ENCODE measurements around the gene MARCHF10.

- TF ChIP-seq CTCF (conservative IDR thresholded peaks at IDR 0.05; ENCODE audit: low read depth, low read length) (no peak), MAZ (IDR thresholded peaks at IDR 0.05; ENCODE audit: borderline replicate concordance, low read depth, low read length) (no peak), POLR2A (IDR thresholded peaks at IDR 0.05; ENCODE audit: low read depth, low read length) (no peak), RAD21 (IDR thresholded peaks at IDR 0.05; ENCODE audit: low read length) (no peak), CEBPB (IDR thresholded peaks at IDR 0.05; ENCODE audit: low read depth, low read length) (no peak), USF2 (IDR thresholded peaks at IDR 0.05; ENCODE audit: low read depth, low read length) (no peak), RCOR1 (IDR thresholded peaks at IDR 0.05; ENCODE audit: insufficient replicate concordance, low read length) (no peak), SMC3 (IDR thresholded peaks at IDR 0.05; ENCODE audit: low read depth, low read length) (no peak), ELK1 (IDR thresholded peaks at IDR 0.05; ENCODE audit: borderline replicate concordance, low read depth, low read length) (no peak), MAFK (IDR thresholded peaks at IDR 0.05; ENCODE audit: low read depth, low read length) (no peak), RFX5 (IDR thresholded peaks at IDR 0.05; ENCODE audit: low read depth, low read length) (no peak)
Measured at GRCh38 chr17:62856594-62856993, 48.5 kb upstream of the MARCHF10 start.

Measured in IMR-90 (cell line).